ENCODE measurements around the gene HERC3.

The HERC3 gene

DNA sequence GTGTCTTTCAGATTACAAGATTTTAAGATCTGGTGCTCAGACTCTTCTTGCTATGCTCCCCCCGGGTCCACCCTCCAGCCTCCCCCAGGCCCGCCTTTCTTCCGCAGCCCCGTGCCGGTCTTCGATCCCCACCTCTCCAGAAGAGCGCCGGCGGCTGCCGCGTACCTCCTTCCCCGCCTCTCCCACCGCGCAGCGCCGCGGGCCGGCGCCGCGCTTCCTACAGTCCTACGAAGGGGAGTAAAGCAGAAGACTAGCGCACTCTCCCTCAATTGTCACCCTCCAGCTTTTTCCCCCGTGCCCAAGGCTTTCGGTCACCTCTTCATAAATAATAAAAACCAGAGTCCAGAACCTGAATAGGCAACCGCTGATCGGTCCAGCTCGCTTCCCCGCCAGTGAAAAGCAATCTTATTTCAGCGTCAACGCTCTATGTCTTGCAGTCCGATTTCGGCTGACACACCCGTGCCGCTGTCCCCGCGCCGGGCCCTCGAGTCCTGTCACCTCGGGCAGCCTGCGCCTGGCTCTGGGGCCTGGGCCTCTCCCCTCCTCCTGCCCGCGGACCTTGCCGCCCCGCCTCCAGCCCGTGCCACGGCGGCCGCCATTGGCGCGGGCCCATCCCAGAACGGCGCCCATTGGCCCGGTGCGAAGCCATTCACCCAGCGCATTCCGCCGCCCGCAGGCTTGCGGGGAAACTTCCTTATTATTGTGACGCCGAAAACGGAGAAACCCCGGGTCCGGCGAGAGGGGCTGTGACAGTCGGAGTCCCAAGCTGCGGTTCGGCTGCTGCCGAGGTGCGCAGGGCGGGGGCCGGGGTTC is at the start of gene HERC3:
Gene HERC3, plus strand, starts transcription at position 694 of the 813 bp plus-strand sequence. CDS start 13,344 bp downstream, outside the sequence.
- CTCF ChIA-PET: interaction anchor here (0.7 to 2.2 kb wide), 8 partner anchors 9 to 81 kb away, joined by 3 to 9 read pairs (median 4); no protein-coding TSS in a partner anchor

DNA sequence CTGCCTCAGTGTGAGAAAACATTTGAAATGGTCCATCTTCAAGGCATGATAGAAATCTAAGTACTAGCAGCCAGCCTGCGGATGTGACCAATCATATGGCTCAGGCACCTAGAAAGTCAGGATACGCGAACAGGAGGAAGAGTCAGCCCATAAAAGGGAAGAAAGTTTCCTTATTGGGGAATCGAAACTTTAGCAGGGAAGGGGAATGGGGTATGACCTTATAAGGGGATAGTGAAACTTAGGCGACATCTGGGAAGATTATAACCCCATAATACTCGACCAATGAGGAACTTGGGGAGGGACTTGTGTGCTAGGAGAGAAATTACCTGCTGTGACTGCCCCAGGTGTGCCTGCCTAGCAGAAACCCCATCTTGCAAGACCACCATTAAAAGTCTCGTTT is 42.5 kb upstream of the HERC3 start:
- TF ChIP-seq, protein P1, sequence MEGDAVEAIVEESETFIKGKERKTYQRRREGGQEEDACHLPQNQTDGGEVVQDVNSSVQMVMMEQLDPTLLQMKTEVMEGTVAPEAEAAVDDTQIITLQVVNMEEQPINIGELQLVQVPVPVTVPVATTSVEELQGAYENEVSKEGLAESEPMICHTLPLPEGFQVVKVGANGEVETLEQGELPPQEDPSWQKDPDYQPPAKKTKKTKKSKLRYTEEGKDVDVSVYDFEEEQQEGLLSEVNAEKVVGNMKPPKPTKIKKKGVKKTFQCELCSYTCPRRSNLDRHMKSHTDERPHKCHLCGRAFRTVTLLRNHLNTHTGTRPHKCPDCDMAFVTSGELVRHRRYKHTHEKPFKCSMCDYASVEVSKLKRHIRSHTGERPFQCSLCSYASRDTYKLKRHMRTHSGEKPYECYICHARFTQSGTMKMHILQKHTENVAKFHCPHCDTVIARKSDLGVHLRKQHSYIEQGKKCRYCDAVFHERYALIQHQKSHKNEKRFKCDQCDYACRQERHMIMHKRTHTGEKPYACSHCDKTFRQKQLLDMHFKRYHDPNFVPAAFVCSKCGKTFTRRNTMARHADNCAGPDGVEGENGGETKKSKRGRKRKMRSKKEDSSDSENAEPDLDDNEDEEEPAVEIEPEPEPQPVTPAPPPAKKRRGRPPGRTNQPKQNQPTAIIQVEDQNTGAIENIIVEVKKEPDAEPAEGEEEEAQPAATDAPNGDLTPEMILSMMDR (IDR thresholded peaks at IDR 0.05; ENCODE audit: insufficient read depth, low read length, missing control alignments): no peak
- H3K4me3 ChIP-seq (ENCODE audit: low read depth, low read length): no peak overlapping the region
- ChIA-PET CTCF (no interaction called here), POLR2A (no interaction called here)
- DNase-seq (ENCODE audit: low read depth, low spot score): no peak

More for the DNA sequence above, at the start of gene HERC3:
- DNase-seq (ENCODE audit: low read depth, low spot score): peak; percentile 28
- TF ChIP-seq, protein P1 (IDR thresholded peaks at IDR 0.05; ENCODE audit: insufficient read depth, low read length, missing control alignments): no peak
- POLR2A ChIA-PET: interaction anchor here (1.4 to 1.5 kb wide), 2 partner anchors 8 to 21 kb away, joined by 4 read pairs; no protein-coding TSS in a partner anchor
- peak within 1 kb of the TSS; percentile 78 for H3K4me3 ChIP-seq (ENCODE audit: low read depth, low read length)

DNA sequence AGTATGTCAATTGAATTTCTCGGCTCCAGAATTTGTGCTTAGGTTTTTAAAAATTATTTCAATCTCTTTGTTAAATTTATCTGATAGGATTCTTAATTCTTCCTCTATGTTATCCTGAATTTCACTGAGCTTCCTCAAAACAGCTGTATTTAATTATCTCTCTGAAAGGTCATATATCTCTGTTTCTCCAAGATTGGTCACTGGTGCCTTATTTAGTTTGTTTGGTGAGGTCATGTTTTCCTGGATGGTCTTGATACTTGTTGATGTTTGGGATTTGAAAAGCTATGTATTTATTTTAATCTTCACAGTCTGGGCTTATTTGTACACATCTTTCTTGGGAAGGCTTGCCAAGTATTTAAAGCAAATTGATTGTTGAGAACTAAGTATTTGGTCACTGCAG is 24.7 kb upstream of the HERC3 start:
- no peak overlapping the region for H3K4me3 ChIP-seq (ENCODE audit: low read depth, low read length)
- CTCF ChIA-PET: interaction anchor here (1.1 kb wide), 1 partner anchor 139 kb away, joined by 4 read pairs; no protein-coding TSS in a partner anchor
- no peak for DNase-seq (ENCODE audit: low read depth, low spot score)
- TF ChIP-seq, protein P1 (IDR thresholded peaks at IDR 0.05; ENCODE audit: insufficient read depth, low read length, missing control alignments): no peak
- POLR2A ChIA-PET: no interaction called here

DNA sequence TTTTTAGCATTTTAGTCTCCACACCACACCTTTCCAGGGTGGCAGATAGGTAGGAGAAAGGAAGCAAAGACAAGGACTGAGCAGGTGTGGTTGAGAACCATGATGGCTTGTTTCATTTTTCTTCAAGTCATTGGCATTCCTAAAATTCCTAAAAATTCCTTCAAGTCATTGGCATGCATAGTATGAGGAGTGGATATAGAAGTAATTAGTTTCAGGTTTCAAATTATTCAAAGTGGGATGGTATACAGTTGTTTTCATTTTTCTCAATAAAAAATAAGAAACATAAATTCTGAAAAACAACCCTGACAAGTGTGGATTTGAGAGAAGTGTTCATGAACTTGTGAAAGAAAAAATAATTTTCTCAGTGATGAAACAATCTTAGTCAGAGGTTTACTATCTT is 22.3 kb upstream of the HERC3 start:
- POLR2A ChIA-PET: no interaction called here
- no peak for DNase-seq (ENCODE audit: low read depth, low spot score)
- TF ChIP-seq, protein P1 (IDR thresholded peaks at IDR 0.05; ENCODE audit: insufficient read depth, low read length, missing control alignments): no peak
- CTCF ChIA-PET: interaction anchor here (1.1 kb wide), 1 partner anchor 103 kb away, joined by 4 read pairs; no protein-coding TSS in a partner anchor
- no peak overlapping the region for H3K4me3 ChIP-seq (ENCODE audit: low read depth, low read length)

DNA sequence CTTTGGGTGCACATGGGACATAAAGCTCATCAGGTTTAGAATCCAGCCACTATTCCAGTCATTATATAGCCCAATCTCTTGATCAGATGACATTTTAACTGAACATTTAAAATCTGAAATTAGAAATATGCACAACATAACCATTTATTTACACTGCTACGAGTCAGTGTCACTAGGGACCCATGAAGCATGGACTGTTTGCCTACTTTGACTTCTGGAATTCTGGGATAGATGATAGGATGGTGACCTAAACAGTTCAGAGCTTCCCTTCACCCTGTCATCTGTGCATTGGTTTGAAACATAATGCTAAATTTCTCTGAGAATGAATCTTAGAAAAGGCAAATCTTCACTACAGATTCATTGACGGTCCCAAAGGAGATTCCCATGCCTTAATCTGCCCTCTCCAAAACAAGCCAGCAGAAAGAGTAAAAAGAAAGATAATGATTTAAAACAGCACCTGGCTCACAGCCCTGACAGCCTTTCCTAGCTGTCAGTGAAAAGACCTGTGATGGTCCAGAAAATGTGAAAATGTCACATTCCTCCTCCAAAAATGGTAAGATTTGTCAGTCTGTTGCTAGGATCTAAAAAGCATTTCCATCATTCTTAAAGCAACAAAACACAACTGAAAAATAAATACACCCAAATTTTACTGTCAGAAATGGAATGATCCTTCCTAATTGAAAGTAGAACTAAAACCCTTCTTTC is 18.9 kb upstream of the HERC3 start:
- no peak overlapping the region for H3K4me3 ChIP-seq (ENCODE audit: low read depth, low read length)
- CTCF ChIA-PET: interaction anchor here (1.1 to 2.9 kb wide), 5 partner anchors 8 to 26 kb away, joined by 3 to 14 read pairs (median 4); no protein-coding TSS in a partner anchor
- TF ChIP-seq, protein P1 (IDR thresholded peaks at IDR 0.05; ENCODE audit: insufficient read depth, low read length, missing control alignments): no peak
- DNase-seq (ENCODE audit: low read depth, low spot score): no peak
- POLR2A ChIA-PET: no interaction called here

DNA sequence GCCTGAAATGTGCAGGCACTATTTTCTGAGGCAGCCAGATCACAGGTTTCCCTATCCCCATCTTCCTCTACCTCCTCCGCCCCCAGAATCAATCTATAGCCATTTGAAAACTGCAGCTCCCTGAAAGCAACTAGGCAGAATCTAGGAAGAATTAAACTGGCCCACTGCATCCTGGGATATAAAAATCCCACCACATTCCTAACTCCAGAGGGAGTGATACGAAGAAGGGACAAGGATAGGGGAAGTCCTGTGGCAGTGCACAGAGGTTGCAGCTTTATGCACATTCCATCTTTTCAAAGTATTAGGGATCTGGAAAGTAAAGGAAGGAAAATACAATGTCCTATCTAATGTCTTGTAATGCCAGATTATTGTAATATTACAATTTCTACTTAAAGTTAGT is 18.3 kb upstream of the HERC3 start:
- no peak overlapping the region for H3K4me3 ChIP-seq (ENCODE audit: low read depth, low read length)
- POLR2A ChIA-PET: no interaction called here
- CTCF ChIA-PET: interaction anchor here (0.9 to 2.9 kb wide), 7 partner anchors 8 to 39 kb away, joined by 3 to 14 read pairs (median 4); no protein-coding TSS in a partner anchor
- TF ChIP-seq, protein P1 (IDR thresholded peaks at IDR 0.05; ENCODE audit: insufficient read depth, low read length, missing control alignments): peak; percentile 40
- no peak for DNase-seq (ENCODE audit: low read depth, low spot score)

Data from AG04449 (cell line).